Measurements from ENCODE around the gene GRIN2D.

GRCh38 chr19:48396824-48397176 lies 3.3 kb downstream of the GRIN2D start:
- TF ChIP-seq CEBPB (IDR thresholded peaks at IDR 0.05; ENCODE audit: low read depth, low read length), result no peak
- no peak for TF ChIP-seq RNF2 (IDR thresholded peaks at IDR 0.05; ENCODE audit: borderline replicate concordance, low read depth, low read length, missing control alignments, poor library complexity, severe bottlenecking)
- no peak for TF ChIP-seq CTCF (IDR thresholded peaks at IDR 0.05; ENCODE audit: control extremely low read depth in 1 of 3, insufficient read depth in 1 of 3, low read depth in 1 of 3, low read length in 3 of 3)
- TF ChIP-seq POLR2A (IDR thresholded peaks at IDR 0.05; ENCODE audit: control extremely low read depth in 1 of 2, low read depth in 2 of 2, low read length in 2 of 2), result 0 out of 3 replicates have a peak, but pooled peaks of 1 of the 2 experiments have one; percentile 29
- no peak for TF ChIP-seq ATF2 (IDR thresholded peaks at IDR 0.05; ENCODE audit: low read length)
- TF ChIP-seq GABPA (IDR thresholded peaks at IDR 0.05; ENCODE audit: borderline replicate concordance, insufficient read depth, low read length), result no peak
- TF ChIP-seq EZH2 (IDR thresholded peaks at IDR 0.05; ENCODE audit: low read depth, low read length, severe bottlenecking), result no peak

Data from H1 (cell line).